ENCODE results near the gene UPF3A.
A peak's percentile ranks its signal among the peaks of the same experiment; 100 is the strongest.

The UPF3A gene

GRCh38 chr13:114264886-114265611, 16.4 kb upstream of the UPF3A start:
- peak; percentile 91 for DNase-seq

GRCh38 chr13:114266241-114266640, 15.2 kb upstream of the UPF3A start:
- no peak for DNase-seq

DNA sequence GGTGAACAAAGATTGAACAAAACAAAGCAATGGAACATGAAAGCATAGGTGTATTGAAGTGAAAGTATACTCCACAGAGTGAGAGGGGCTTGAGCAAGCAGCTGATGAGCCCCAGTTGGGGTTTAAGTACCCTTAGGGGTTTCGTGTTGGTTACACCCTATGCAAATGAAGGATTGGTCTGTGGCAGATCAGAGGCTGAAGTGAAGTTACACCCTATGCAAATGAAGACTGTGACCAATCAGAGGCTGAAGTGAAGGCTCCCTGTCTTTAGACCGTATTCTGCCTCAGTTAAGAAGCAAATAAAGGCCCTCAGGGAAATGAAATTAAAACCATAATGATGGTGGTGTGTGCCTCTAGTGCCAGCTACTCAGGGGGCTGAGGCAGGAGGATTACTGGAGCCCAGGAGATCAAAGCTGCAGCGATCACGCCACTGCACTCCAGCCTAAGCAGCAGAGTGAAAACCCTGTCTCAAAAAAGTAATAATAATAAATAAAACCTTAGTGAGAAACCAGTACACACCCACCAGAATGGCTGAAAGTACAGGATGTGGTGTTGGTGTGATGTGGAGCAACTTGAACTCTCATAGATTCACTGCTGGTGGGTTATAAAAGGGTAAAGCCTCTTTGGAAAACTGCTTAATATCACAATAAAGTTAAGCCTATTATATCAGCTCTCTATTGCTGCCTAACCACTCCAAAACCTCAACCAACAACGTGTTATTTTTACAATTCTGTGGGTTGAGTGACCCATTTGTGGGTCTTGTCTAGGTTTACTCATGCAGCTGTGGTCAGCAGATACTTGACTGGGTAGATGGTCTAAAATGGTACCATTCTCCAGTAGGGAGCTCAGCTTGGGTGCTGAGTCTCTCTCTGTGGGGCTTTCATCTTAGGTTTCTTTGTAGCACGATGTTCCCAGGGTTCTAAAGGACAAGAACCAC, 12.8 kb upstream of the UPF3A start:
- DNase-seq, result no peak

DNA sequence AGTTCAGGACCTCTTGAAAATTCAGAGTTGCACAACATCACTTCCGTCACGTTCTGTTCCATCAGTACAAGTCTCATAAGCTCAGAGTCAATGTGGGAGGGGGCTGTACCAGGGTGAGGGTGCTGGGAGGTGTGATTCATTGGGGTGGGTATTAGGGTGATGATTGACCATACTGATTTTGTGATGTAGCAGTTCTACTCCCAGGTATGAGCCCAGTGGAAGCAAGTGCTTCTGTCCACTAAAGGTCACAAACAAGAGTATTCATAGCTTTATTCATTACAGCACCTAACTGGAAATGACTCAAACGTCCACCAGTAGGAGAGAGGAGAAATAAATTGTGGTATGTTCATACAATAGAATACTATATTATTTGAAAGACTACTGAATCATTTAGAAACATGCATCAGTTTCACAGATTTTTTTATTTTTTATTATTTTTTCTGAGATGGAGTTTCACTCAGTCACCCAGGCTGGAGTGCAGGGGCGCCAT, 12.1 kb upstream of the UPF3A start:
- no peak for DNase-seq

GRCh38 chr13:114272977-114273376, 8.4 kb upstream of the UPF3A start:
- DNase-seq, result no peak

GRCh38 chr13:114275304-114275703, 6.1 kb upstream of the UPF3A start:
- DNase-seq, result no peak

DNA sequence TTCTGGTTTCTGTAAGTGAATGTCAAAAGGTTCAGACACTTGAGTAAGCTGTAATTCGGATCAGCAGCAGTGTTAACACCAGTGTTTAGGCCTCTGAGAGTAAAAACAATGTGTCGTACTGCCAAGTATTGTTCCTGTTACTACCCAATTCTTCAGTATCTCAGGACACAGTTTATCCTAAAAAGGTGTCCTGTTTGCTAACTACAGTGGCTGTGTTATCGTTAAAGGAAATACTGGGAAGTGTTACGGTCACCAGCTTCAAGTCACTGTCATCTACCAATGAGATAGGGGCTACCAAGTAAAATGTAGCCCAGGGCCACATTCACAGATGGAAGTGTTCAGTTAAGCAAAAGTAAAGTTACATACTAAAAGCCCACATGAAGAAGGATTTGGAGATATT, 2.3 kb upstream of the UPF3A start:
- DNase-seq, result no peak

- no peak for DNase-seq
Measured at GRCh38 chr13:114279758-114280355, 1.5 kb upstream of the UPF3A start.

- peak; percentile 25 for DNase-seq
Measured at GRCh38 chr13:114282041-114282670, 755 bp downstream of the UPF3A start.

DNA sequence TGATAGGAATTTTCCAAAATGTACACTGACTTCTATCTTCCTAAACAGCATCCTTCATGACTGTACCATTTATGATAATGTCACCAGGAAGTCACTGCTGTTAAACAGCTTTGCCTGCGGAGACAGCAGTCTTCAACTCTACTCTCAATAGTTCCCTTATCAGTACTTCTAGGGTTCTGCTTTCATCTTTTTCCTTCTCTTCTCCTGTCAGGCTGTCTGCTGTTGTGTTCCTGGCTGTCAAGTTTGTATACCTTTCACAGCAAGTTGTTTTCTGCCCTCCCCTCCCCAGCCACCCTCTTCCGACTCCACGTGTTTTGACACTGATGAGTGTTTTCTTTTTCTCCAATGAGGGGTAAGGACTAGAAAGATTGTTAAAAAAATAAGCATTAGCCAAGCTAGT, 2.2 kb downstream of the UPF3A start:
- no peak for DNase-seq

GRCh38 chr13:114284680-114285079, 3.3 kb downstream of the UPF3A start:
- DNase-seq, result no peak

DNA sequence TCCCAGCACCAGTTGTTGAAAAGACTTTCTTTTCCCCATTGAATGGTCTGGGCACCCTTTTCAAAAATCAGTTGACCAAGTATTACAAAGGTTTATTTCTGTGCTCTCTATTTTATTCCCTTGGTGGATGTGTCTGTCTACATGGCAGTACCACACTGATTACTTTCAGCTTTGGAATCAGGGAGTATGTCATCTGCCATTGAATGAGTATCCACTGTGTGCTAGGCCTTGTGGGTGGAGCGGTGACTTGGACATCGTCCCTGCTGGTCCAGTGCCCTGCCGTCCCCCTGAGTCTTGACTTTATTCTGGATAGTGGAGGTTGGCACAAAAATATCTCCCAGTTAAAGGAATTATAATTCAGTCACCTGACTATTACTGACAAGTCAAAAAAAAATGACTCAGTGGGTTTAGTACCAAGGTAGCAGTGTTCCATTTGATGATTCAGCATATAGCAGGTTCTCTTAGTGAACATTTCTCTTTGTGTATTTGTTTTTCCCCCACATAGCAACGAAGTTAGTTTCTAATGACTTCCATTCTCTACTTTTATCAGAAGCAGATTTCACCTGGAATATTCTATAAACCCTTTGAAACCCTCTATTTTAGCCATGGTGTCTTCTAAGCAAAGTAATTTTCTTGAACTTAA, 3.9 kb downstream of the UPF3A start:
- DNase-seq, result no peak

DNA sequence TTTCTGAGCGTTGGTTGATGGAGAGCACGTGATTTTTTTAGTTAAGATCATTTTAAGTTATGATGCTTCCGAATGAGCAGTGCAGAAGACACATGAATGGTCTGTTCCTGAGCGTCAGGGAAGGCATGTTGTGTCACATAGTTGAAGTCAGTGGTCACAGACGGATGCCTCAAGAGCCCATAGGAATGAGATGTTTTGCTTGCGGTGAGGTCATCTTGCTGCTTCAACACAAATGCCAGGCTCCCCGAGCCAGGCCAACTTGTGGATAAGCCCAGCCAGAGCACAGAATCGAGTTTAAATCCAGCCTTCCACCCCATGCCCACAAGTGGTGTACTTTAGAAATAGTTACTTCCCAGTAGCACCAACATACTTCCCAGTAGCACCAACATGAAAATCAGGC, 5.4 kb downstream of the UPF3A start:
- peak; percentile 25 for DNase-seq

DNA sequence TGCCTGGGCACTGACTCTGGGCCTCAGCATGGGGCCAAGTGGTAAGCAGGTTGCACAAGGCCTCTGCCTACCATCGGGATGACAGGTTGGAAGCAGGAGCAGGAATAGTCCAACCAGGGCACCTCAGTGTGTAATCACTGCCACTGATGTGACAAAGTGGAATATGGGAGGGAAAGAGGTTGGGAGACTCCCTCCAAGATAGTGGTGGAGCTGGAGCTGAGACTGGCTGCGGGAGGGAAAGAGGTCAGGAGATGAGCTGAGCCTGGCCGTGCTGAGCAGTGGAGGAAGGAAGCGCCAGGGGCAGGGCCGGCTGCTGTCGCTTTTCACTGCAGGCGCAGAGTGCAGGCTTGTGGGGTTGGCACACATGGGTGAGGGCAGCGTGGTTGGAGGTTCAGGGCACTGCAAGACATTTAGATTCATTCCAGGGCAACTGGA, 6.8 kb downstream of the UPF3A start:
- DNase-seq, result no peak

DNA sequence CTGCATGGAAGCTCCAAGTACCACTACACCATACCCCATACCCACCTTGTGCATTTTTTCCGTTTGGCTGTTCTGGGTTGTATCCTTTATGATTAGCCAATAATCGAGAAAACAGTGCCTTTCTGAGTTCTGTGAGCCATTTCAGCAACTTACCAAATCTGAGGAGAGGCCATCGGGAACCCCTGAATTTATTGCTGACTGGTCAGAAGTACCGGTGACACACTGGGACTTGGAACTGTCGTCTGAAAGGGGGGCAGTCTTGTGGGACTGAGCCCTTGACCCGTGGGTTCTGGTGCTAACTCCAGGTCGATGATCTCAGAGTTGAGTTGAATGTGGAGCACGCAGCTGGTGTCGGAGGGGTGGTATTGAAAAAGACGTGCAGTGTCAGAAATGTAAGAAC, 15.0 kb downstream of the UPF3A start:
- DNase-seq, result no peak

DNA sequence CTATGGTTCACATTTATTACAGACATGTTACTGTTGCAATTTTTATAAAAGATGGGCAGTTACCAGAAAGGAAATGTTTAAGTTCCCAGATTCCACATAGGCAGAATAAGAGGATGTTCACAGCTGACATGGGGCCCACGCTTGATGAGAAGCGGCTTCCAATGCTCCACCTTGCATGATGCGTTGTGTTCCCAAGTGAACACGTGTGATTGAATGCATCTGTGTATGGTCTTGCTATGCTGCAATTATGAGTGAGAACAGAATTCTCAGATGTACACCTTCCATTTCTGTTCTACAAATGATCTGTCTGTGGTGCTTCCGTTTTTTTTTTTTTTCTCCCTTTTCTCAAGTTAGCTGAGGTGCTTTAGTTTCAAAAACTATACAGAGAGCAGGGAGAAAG, 15.5 kb downstream of the UPF3A start:
- DNase-seq, result no peak

GRCh38 chr13:114298866-114299265, 17.5 kb downstream of the UPF3A start:
- no peak for DNase-seq

GRCh38 chr13:114299604-114300305, 18.4 kb downstream of the UPF3A start:
- DNase-seq, result no peak

DNA sequence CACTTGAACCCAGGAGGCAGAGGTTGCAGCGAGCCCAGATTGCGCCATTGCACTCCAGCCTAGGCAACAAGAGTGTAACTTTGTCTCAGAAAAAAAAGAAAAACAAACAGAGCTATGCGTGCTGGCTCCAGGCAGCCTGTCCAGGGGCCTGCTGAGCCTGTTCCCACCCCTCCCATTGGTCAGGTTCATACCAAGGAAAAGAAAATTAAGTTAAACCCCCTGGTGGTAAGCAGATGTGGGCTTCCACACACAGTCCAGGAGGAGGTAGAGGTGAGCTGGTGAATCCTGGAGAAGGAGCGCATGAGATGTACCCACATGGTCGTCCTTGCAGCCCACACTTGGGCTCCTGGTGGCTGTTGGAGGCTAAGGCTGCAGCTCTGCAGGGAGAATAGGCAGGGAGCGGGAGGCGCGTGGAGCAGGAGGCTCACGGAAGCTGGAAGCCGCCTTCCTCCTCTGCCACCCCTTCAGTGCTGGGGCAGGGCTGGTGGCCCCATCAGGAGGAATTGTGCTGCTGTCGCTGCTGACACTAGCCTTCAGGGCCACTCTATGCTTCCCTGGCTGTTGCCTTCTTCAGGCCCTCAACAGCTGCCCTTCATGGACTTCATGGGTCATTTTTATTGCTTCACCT, 22.4 kb downstream of the UPF3A start:
- no peak for DNase-seq

- DNase-seq, result no peak
Measured at GRCh38 chr13:114304346-114305034, 23.1 kb downstream of the UPF3A start.

GRCh38 chr13:114309086-114309485, 27.7 kb downstream of the UPF3A start:
- DNase-seq, result no peak

Data from fibroblast of upper back skin (primary cell).